SU-DHL-6 (cell line): ENCODE results near the gene SLC30A3.
"Not testable (repeated sequence)": the region's sequence is repeated elsewhere in the genome, so short reads cannot be mapped to it uniquely, and the experiment has no call there.

Experiments used
- H2AFZ ChIP-seq: fragments of 200-600 bp; sonication (generic); 2 replicates; pipeline ENCODE4 v1.6.1; 2014; ENCODE audit warnings: low read depth, mild to moderate bottlenecking, moderate library complexity, mixed read lengths, antibody characterized with exemption, low read length; ENCODE audit not compliant: severe bottlenecking
- H3F3A ChIP-seq: fragments of 200-600 bp; shearing (Covaris generic); 2 replicates; pipeline ENCODE4 v1.6.0; 2016; ENCODE audit warnings: antibody characterized with exemption, mild to moderate bottlenecking; ENCODE audit not compliant: insufficient read depth
- H3K27ac ChIP-seq: fragments of 200-600 bp; sonication (generic); 2 replicates; pipeline ENCODE4 v1.5.1; 2016; ENCODE audit warnings: low read depth, mild to moderate bottlenecking, low read length, moderate library complexity, mixed read lengths
- H3K27me3 ChIP-seq: fragments of 200-600 bp; sonication (generic), shearing (Covaris generic); 2 replicates; pipeline ENCODE4 v1.6.0; 2014; ENCODE audit warnings: mild to moderate bottlenecking, low read length
- H3K36me3 ChIP-seq: fragments of 200-600 bp; sonication (generic); 2 replicates; pipeline ENCODE4 v1.6.1; 2014; ENCODE audit warnings: mild to moderate bottlenecking, low read length, mixed read lengths
- H3K4me2 ChIP-seq: fragments of 300-600, 200-600 bp; shearing (Covaris generic), sonication (generic); 2 replicates; pipeline ENCODE4 v1.6.0; 2014; ENCODE audit warnings: low read length, low read depth, mild to moderate bottlenecking; ENCODE audit not compliant: poor library complexity, severe bottlenecking
- H3K4me3 ChIP-seq: fragments of 200-600 bp; sonication (generic); 2 replicates; pipeline ENCODE4 v1.5.1; 2014; ENCODE audit warnings: antibody characterized with exemption, low read length, mild to moderate bottlenecking, mixed read lengths; ENCODE audit not compliant: insufficient read depth, poor library complexity, severe bottlenecking
- H3K79me2 ChIP-seq: fragments of 200-600 bp; sonication (generic); 2 replicates; pipeline ENCODE4 v1.6.1; 2014; ENCODE audit warnings: mild to moderate bottlenecking, low read length, moderate library complexity; ENCODE audit not compliant: insufficient read depth
- H3K9ac ChIP-seq: fragments of 200-600 bp; sonication (generic); 2 replicates; pipeline ENCODE4 v1.7.0; 2014; ENCODE audit warnings: mild to moderate bottlenecking, low read length
- H3K9me2 ChIP-seq: fragments of 200-600 bp; sonication (generic); replicated peaks from 2 replicates; pipeline ENCODE4 v1.6.1; 2014; ENCODE audit warnings: low read length; ENCODE audit not compliant: insufficient read depth
- H3K9me3 ChIP-seq: fragments of 200-600 bp; sonication (generic); 2 replicates; pipeline ENCODE4 v1.6.1; 2014; ENCODE audit warnings: low read length, mixed read lengths; ENCODE audit not compliant: insufficient read depth
- H4K20me1 ChIP-seq: fragments of 200-600 bp; sonication (generic); 2 replicates; pipeline ENCODE4 v1.6.1; 2014; ENCODE audit warnings: low read depth, mild to moderate bottlenecking, antibody characterized with exemption, low read length, moderate library complexity, mixed read lengths
- EZH2phosphoT487 ChIP-seq: fragments of 200-600 bp; sonication (generic), shearing (Covaris generic); conservative IDR thresholded peaks from 2 replicates; pipeline ENCODE4 v1.6.1; 2018; ENCODE audit warnings: mild to moderate bottlenecking, antibody characterized with exemption, low read length, moderate library complexity, mixed read lengths
- TF ChIP-seq, protein P1 (sequence below): fragments of 200-600 bp; sonication (generic); IDR thresholded peaks from one replicate; pipeline ENCODE4 v1.5.1; 2017; ENCODE audit warnings: antibody characterized with exemption, mild to moderate bottlenecking, low read length, moderate library complexity; ENCODE audit not compliant: insufficient read depth, poor library complexity, severe bottlenecking

SLC30A3 gene

DNA sequence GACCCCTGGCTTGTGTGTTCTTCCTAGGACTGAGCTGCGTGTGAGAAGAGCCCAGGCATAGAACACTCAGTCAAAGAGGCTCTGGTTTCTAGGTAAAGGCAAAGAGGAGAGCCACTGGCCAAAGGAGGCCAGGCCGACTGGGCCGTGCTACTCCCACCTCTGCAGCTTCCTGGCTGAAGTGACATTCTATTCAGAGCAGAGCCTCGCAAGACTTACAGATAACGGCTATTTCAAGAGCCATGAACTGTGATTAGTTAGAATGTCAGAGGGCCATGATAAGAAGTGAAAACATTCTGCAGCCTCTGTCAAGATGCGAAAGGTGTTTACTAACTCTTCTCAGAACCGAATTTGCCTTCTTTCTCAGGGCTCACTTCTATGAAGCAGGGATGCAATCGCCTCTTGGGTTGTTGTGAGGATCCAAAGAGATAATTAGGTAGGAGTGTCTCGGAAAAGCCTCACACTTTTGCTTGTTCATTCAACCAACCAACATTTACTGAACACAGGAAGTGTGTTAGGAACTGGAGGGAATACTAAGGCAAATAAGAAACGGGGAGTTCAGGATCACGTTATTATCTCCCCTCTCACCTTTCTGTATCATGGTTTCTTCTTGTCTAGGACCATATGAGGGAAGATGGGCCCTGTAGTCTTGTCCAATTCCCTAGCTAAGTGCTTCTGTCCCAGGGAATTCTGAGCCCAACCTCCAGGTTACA, 8.9 kb upstream of the SLC30A3 start:
- TF ChIP-seq EZH2phosphoT487 = no peak
- TF ChIP-seq, protein P1, sequence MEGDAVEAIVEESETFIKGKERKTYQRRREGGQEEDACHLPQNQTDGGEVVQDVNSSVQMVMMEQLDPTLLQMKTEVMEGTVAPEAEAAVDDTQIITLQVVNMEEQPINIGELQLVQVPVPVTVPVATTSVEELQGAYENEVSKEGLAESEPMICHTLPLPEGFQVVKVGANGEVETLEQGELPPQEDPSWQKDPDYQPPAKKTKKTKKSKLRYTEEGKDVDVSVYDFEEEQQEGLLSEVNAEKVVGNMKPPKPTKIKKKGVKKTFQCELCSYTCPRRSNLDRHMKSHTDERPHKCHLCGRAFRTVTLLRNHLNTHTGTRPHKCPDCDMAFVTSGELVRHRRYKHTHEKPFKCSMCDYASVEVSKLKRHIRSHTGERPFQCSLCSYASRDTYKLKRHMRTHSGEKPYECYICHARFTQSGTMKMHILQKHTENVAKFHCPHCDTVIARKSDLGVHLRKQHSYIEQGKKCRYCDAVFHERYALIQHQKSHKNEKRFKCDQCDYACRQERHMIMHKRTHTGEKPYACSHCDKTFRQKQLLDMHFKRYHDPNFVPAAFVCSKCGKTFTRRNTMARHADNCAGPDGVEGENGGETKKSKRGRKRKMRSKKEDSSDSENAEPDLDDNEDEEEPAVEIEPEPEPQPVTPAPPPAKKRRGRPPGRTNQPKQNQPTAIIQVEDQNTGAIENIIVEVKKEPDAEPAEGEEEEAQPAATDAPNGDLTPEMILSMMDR = no peak
- Histone ChIP-seq H3K4me3 (no peak overlapping the region), H3K27me3 (no peaks in the 10 kb centered on the region), H4K20me1 (no peaks in the 10 kb centered on the region), H3K9ac (no peak overlapping the region), H3K4me2 (no peak overlapping the region), H3F3A (no peaks in the 10 kb centered on the region), H3K9me2 (no peaks in the 10 kb centered on the region), H3K9me3 (no peaks in the 10 kb centered on the region), H3K36me3 (no peaks in the 10 kb centered on the region), H3K79me2 (no peaks in the 10 kb centered on the region), H3K27ac (no peak overlapping the region), H2AFZ (no peak overlapping the region)

DNA sequence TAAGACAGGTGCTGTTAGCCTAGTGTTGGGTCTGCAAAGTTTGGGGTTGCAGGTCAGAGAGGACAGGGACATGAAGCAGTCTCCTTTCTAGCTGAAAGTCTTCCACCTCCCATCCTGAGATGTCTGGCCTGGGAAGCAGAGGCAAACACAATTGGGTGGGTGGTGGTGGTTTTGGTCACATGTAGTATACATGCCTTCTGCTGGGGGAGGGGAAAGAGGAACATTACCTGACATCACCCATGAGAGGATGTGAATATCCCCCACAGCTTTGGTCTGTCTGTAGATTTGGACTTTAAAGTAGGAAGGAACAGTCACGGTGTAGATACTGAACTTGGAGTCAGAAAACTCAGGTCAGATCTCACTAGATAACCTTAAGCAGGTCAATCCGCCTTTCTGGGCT, 7.8 kb upstream of the SLC30A3 start:
- Histone ChIP-seq H3K4me2 (no peak overlapping the region), H3K4me3 (no peak overlapping the region), H3K9me2 (no peaks in the 10 kb centered on the region), H3F3A (no peaks in the 10 kb centered on the region), H3K79me2 (no peaks in the 10 kb centered on the region), H3K9me3 (no peaks in the 10 kb centered on the region), H2AFZ (no peak overlapping the region), H3K36me3 (no peaks in the 10 kb centered on the region), H3K9ac (no peak overlapping the region), H3K27me3 (no peaks in the 10 kb centered on the region), H3K27ac (no peak overlapping the region), H4K20me1 (no peaks in the 10 kb centered on the region)
- TF ChIP-seq, protein P1 = no peak
- no peak for TF ChIP-seq EZH2phosphoT487

DNA sequence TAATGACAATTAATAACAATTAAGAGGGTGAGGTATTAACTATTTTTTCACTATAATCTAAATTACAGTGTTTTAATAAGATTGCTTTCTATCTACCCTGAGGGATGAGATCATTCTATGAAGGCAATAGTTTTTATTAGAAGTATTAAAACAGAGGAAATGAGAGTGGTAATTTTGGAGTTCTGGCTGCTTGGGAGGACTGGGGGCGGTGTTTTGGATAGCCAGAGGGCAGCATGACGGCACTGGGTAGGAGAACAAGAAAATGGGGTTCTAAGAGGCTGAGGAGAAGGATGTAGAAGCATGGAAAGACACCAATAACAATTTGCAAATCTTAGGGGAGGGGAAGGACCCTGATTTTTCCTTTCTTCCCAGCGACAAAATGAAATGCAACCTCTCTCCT, 7.3 kb upstream of the SLC30A3 start:
- Histone ChIP-seq H3K36me3 (no peaks in the 10 kb centered on the region), H3K4me2 (no peak overlapping the region), H3F3A (no peaks in the 10 kb centered on the region), H3K27me3 (no peaks in the 10 kb centered on the region), H3K9me3 (no peaks in the 10 kb centered on the region), H3K4me3 (no peak overlapping the region), H3K9ac (no peak overlapping the region), H2AFZ (no peak overlapping the region), H3K79me2 (no peaks in the 10 kb centered on the region), H4K20me1 (no peaks in the 10 kb centered on the region), H3K9me2 (no peaks in the 10 kb centered on the region), H3K27ac (no peak overlapping the region)
- no peak for TF ChIP-seq EZH2phosphoT487
- TF ChIP-seq, protein P1 = no peak

DNA sequence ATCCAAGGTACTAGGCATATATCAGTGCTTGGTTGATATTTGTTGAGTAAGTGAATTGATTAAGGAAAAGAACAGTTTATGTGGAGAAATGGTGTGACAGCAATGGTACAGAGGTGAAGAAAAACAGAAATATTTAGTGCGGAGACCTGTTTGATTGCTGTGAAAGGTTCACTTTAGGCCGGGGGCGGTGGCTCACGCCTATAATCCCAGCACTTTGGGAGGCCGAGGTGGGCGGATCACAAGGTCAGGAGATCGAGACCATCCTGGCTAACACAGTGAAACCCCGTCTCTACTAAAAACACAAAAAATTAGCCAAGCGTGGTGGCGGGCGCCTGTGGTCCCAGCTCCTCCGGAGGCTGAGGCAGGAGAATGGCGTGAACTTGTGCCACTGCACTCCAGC, 5.4 kb upstream of the SLC30A3 start:
- H3F3A ChIP-seq, H3K36me3 ChIP-seq, H3K79me2 ChIP-seq, H2AFZ ChIP-seq, H3K27ac ChIP-seq, H4K20me1 ChIP-seq, H3K27me3 ChIP-seq, H3K9ac ChIP-seq, H3K9me3 ChIP-seq, H3K9me2 ChIP-seq, H3K4me3 ChIP-seq, H3K4me2 ChIP-seq: not testable (repeated sequence)
